Measurements from ENCODE around the gene MARCHF3. TPM values are rescaled to one million over a fixed set of nuclear protein-coding genes. Genes with fewer than 3 reads are reported as not detected.

The MARCHF3 gene
- total RNA-seq, 1 donor from 2014 or later, result 65.9 TPM

- no peak for DNase-seq
Measured at GRCh38 chr5:126982926-126983873, 47.2 kb downstream of the MARCHF3 start.

- no peak for DNase-seq
Measured at GRCh38 chr5:126982202-126982601, 48.2 kb downstream of the MARCHF3 start.

GRCh38 chr5:126981701-126982100, 48.7 kb downstream of the MARCHF3 start:
- no peak for DNase-seq

GRCh38 chr5:126981222-126981621, 49.1 kb downstream of the MARCHF3 start:
- no peak for DNase-seq

GRCh38 chr5:126978258-126978657, 52.1 kb downstream of the MARCHF3 start:
- no peak for DNase-seq

GRCh38 chr5:126976520-126977172, 53.7 kb downstream of the MARCHF3 start:
- peak; percentile 28 for DNase-seq

GRCh38 chr5:126975796-126976195, 54.6 kb downstream of the MARCHF3 start:
- no peak for DNase-seq

GRCh38 chr5:126973193-126973592, 57.2 kb downstream of the MARCHF3 start:
- DNase-seq, result no peak

GRCh38 chr5:126972062-126972895, 58.1 kb downstream of the MARCHF3 start:
- DNase-seq, result peak; percentile 32

GRCh38 chr5:126971455-126972031, 58.8 kb downstream of the MARCHF3 start:
- DNase-seq, result peak; percentile 42

GRCh38 chr5:126970517-126971017, 59.8 kb downstream of the MARCHF3 start:
- DNase-seq, result peak; percentile 85

- no peak for DNase-seq
Measured at GRCh38 chr5:126969548-126969947, 60.8 kb downstream of the MARCHF3 start.

- no peak for DNase-seq
Measured at GRCh38 chr5:126967808-126968466, 62.4 kb downstream of the MARCHF3 start.

GRCh38 chr5:126965487-126965886, 64.9 kb downstream of the MARCHF3 start:
- no peak for DNase-seq

- DNase-seq, result peak; percentile 88
Measured at GRCh38 chr5:126965061-126965475, 65.3 kb downstream of the MARCHF3 start.

GRCh38 chr5:126963822-126964375, 66.5 kb downstream of the MARCHF3 start:
- no peak for DNase-seq

- DNase-seq, result peak; percentile 64
Measured at GRCh38 chr5:126961702-126962101, 68.7 kb downstream of the MARCHF3 start.

- DNase-seq, result no peak
Measured at GRCh38 chr5:126961128-126961527, 69.2 kb downstream of the MARCHF3 start.

- no peak for DNase-seq
Measured at GRCh38 chr5:126959188-126959587, 71.2 kb downstream of the MARCHF3 start.

- no peak for DNase-seq
Measured at GRCh38 chr5:126956991-126957390, 73.4 kb downstream of the MARCHF3 start.

GRCh38 chr5:126954981-126955380, 75.4 kb downstream of the MARCHF3 start:
- no peak for DNase-seq

Data from dermis blood vessel endothelial cell (primary cell).